ENCODE measurements around the gene CALHM5. TPM values are rescaled to one million over a fixed set of nuclear protein-coding genes. Genes with fewer than 3 reads are reported as not detected.

CALHM5 gene
- total and polyA plus RNA-seq, 9 of the 15 experiments (the other 6 are each of a cell fraction or from before 2014, with no cell fraction given) = under 0.01 to 0.05 (median 0.02) TPM; not detected in 2

- TF ChIP-seq MGA (IDR thresholded peaks at IDR 0.05) (no peak), ZNF696 (CRISPR knock-in tag; conservative IDR thresholded peaks at IDR 0.05) (no peak), HBP1 (CRISPR knock-in tag; IDR thresholded peaks at IDR 0.05) (no peak), STAT5A (IDR thresholded peaks at IDR 0.05; ENCODE audit: borderline replicate concordance, low read length) (peak; percentile 27; the same call in 1 of the 2 replicates), ZNF740 (CRISPR knock-in tag; IDR thresholded peaks at IDR 0.05) (no peak), ZNF740 (tag; IDR thresholded peaks at IDR 0.05) (no peak), STAG1 (CRISPR knock-in tag; IDR thresholded peaks at IDR 0.05; ENCODE audit: borderline replicate concordance) (no peak), TEAD4 (IDR thresholded peaks at IDR 0.05; ENCODE audit: low read length) (peak; percentile 45; the same call in 1 of the 2 replicates), TEAD4 (CRISPR knock-in tag; IDR thresholded peaks at IDR 0.05; ENCODE audit: borderline replicate concordance) (no peak), ARID1B (IDR thresholded peaks at IDR 0.05) (peak; percentile 76), ZSCAN29 (IDR thresholded peaks at IDR 0.05) (no peak), CBFA2T3 (IDR thresholded peaks at IDR 0.05) (peak; percentile 63; the same call in 1 of the 2 replicates), PPARD (CRISPR knock-in tag; IDR thresholded peaks at IDR 0.05) (no peak), SRF (CRISPR knock-in tag; IDR thresholded peaks at IDR 0.05) (no peak)
Measured at GRCh38 chr6:116468293-116468692, 43.1 kb upstream of the CALHM5 start (continued).
